C4-2B (cell line): ENCODE measurements around the gene AKIRIN1.

ENCODE experiments used
- CTCF ChIP-seq: fragments of 450-650 bp; conservative IDR thresholded peaks from 2 replicates; pipeline ENCODE4 v1.5.1; 2017; ENCODE audit warnings: mild to moderate bottlenecking
- ZFX ChIP-seq: fragments of 450-650 bp; IDR thresholded peaks from 2 replicates; pipeline ENCODE4 v1.6.1; 2017

GRCh38 chr1:39023140-39023539, 32.1 kb downstream of the AKIRIN1 start:
- TF ChIP-seq CTCF (no peak), ZFX (no peak)
